CD4-positive, alpha-beta T cell treated with Interleukin-12 subunit alpha and Interleukin-12 subunit beta, for 1 hour (primary cell): ENCODE measurements around the gene TADA2A.

ENCODE experiments used
- DNase-seq: peaks from one replicate; pipeline ENCODE4 v3.0.0-alpha.2; 2020

Gene TADA2A

GRCh38 chr17:37406635-37407461 is at the start of gene TADA2A, which contains the start of gene ACACA:
Gene TADA2A, plus strand, starts transcription at chr17:37406886. Its CDS starts 4,480 bp downstream, at chr17:37411366.
Gene ACACA, minus strand, starts transcription at chr17:37406836. Its CDS starts 537 bp downstream, at chr17:37406299.
- peak; percentile 78 for DNase-seq

GRCh38 chr17:37358098-37358829 is 48.4 kb upstream of the TADA2A start:
- DNase-seq: peak; percentile 15

- peak; percentile 95 for DNase-seq
Measured at GRCh38 chr17:37358830-37359681, 47.6 kb upstream of the TADA2A start.

- DNase-seq: no peak
Measured at GRCh38 chr17:37359682-37360188, 47.0 kb upstream of the TADA2A start.

GRCh38 chr17:37360632-37361031 is 46.1 kb upstream of the TADA2A start:
- DNase-seq: no peak

GRCh38 chr17:37361543-37361942 is 45.1 kb upstream of the TADA2A start:
- no peak for DNase-seq

GRCh38 chr17:37365589-37365988 is 41.1 kb upstream of the TADA2A start:
- DNase-seq: no peak

- DNase-seq: no peak
Measured at GRCh38 chr17:37368577-37368976, 38.1 kb upstream of the TADA2A start.

- peak; percentile 74 for DNase-seq
Measured at GRCh38 chr17:37373530-37374159, 33.0 kb upstream of the TADA2A start.

GRCh38 chr17:37375706-37376105 is 31.0 kb upstream of the TADA2A start, which contains the start of gene C17orf78:
Gene C17orf78, plus strand, starts transcription at chr17:37375985. Its CDS starts 108 bp downstream, at chr17:37376093.
- no peak for DNase-seq

GRCh38 chr17:37382056-37382455 is 24.6 kb upstream of the TADA2A start:
- no peak for DNase-seq

GRCh38 chr17:37384560-37385149 is 22.0 kb upstream of the TADA2A start:
- no peak for DNase-seq

- no peak for DNase-seq
Measured at GRCh38 chr17:37385474-37385990, 21.2 kb upstream of the TADA2A start.

- DNase-seq: no peak
Measured at GRCh38 chr17:37386462-37386861, 20.2 kb upstream of the TADA2A start.

GRCh38 chr17:37388266-37388665 is 18.4 kb upstream of the TADA2A start:
- no peak for DNase-seq

GRCh38 chr17:37389160-37389559 is 17.5 kb upstream of the TADA2A start:
- no peak for DNase-seq

GRCh38 chr17:37391146-37391545 is 15.5 kb upstream of the TADA2A start:
- DNase-seq: no peak

GRCh38 chr17:37392024-37392590 is 14.6 kb upstream of the TADA2A start:
- DNase-seq: no peak

GRCh38 chr17:37393352-37393751 is 13.3 kb upstream of the TADA2A start:
- no peak for DNase-seq

GRCh38 chr17:37399265-37399803 is 7.4 kb upstream of the TADA2A start:
- DNase-seq: no peak

GRCh38 chr17:37400505-37400904 is 6.2 kb upstream of the TADA2A start:
- DNase-seq: no peak
